Middle frontal gyrus (tissue), 1 donor: ENCODE measurements around the gene ADARB2.
"Not testable (repeated sequence)": the region's sequence is repeated elsewhere in the genome, so short reads cannot be mapped to it uniquely, and the experiment has no call there.

ENCODE experiments used
- DNase-seq: peaks from one replicate; pipeline ENCODE4 v3.0.0-alpha.2; 2015; ENCODE audit warnings: low spot score; ENCODE audit errors: extremely low spot score

The ADARB2 gene

GRCh38 chr10:1617376-1618317, 119.7 kb downstream of the ADARB2 start:
- not testable (repeated sequence) for DNase-seq

DNA sequence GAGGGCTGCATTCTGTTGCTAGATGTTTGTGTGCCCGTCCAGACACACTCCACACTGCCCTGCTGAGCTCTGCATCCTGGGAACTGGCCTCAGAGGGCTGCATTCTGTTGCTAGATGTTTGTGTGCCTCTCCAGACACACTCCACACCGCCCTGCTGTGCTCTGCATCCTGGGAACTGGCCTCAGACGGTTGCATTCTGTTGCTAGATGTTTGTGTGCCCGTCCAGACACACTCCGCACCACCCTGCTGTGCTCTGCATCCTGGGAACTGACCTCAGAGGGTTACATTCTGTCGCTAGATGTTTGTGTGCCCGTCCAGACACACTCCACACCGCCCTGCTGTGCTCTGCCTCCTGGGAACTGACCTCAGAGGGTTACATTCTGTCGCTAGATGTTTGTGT, 120.6 kb downstream of the ADARB2 start:
- not testable (repeated sequence) for DNase-seq

DNA sequence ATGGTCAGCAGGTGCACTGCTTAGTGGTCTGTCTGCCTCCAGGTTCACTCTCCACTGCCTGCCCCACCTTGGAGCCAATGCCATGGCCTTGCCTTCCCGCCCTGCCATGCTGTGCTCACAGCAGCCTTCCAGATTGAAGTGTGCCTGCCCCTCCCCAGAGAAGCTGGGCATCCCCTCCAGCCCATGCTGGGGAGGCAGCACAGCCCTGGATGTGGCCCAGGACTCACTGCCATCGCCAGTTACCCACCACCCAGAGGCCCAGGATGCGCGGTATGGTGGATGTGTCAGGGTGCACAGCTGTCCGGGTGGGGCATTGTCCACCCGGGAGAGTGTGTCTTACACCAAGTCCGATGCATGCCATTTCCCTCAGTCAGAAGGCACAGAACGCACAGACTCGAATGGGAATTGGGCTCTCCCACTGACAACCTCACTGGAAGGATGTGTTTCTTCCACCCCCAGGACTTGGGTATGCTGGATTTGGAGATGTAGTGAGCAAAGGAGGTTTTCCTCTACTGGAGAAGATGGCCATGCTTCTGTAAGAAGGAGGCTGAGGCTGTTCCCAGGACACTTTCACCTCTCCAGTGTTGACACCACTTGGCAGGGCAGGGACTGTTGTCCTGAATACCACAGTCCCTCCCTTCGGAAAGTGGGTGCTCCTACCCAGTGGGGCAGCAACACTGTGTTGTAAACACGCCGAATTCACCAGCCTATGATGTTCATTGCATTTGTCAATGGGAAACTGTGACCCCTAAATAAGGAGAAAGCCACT, 122.0 kb downstream of the ADARB2 start:
- DNase-seq: no peak

- DNase-seq: no peak
Measured at GRCh38 chr10:1613511-1613910, 123.8 kb downstream of the ADARB2 start.

GRCh38 chr10:1612908-1613307, 124.4 kb downstream of the ADARB2 start:
- no peak for DNase-seq

GRCh38 chr10:1611936-1612550, 125.3 kb downstream of the ADARB2 start:
- DNase-seq: no peak

- no peak for DNase-seq
Measured at GRCh38 chr10:1610986-1611770, 126.1 kb downstream of the ADARB2 start.

GRCh38 chr10:1609648-1609970, 127.7 kb downstream of the ADARB2 start:
- DNase-seq: no peak

GRCh38 chr10:1608851-1609647, 128.3 kb downstream of the ADARB2 start:
- DNase-seq: no peak

DNA sequence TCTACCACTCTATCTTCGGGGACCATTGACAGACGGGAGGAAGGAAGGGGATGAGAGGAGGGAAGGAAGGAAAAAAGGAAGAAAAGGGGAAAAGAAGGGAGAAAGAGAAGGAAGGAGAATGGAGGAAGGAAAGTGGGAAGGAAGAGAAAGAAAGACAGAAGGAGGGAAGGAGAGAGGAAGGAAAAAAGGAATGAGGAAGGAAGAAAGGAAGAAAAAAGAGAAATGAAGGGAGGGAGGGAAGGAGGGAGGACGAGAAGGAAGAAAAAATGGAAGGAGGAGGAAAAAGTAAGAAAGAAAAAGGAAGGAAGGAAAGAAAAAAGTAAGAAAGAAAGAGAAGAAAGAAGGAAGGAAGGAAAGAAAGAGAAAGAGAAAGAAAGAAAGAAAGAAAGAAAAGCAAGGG, 128.9 kb downstream of the ADARB2 start:
- DNase-seq: no peak

DNA sequence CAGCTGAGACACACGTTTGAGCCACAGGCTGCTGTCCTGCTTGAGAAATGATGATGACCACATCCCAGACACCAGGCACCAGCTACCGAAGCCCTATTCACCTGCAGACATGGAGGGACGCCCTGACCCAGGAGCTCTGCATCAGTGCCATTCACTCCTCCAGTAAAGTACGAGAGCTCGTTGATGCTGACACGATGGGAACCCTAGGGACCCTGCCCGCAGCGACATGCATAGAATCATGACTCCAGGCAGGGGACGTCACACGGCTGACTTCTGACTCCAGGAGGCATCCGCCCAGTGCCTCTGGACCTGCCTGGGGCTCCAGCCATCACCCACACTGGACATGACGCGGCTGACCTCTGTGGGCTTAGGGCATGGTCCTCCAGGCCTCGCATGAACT, 129.9 kb downstream of the ADARB2 start:
- DNase-seq: no peak

DNA sequence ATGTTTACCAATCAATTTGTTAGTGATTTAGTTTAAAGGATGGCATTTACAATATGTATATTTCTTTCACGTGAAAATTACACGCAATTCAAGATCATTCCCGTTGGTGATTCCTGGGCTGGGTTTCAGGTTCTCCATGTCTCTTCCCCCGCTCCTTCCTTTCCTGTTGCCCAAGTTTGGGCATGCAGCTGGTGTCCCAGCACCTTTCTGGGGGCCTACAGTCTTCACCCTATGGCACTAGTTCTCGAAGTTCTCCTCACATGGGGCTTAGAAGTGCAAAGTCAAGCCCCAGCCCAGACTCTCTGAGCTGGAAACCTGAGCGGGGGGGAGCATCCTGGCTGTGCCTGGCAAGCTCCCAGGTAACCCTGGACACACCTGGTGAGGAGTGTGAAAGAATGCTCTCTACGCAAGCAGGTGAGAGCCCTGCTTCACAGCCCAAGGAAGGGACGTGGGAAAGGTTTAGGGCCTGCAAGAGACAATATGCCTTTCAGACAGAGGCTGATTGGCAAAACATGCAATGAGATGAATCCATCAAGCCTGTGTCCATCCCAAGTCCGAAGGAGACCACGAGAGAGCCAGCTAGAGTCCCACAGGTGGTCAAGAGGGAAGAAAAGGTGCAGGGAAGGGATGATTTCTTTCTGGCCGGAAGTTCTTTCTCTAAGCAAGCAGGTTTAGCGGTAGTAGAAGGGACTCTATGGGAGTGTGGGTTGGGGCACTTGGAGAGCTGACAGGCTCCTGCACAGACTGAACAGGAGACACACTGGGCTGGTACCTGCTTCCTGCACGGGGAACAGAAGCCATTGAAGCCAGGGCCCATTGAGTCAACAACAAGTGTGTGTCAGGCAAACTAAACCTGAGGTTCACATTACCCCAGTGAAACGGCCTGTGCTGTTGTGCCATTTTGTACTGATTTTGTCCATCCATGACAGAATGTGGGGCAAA, 131.1 kb downstream of the ADARB2 start:
- no peak for DNase-seq

DNA sequence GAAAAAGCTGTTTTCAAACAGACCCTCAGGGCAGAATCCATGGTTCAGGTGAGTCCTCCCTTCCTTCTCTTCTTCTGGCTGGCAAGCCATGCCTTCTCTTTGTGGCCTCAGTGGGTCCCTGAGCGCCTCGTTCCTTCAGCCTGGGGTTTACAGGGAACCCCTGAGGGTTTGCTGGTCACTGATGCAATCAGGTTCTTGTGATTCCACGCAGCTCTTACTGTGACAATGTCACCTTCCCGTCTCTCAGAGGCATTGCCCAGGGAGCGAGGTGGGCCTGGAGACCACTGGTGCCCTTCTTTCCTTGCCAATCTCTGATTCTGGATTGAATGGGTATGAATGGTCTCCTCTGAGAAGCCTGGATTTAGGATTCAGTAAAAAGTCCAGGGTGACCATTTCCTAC, 132.2 kb downstream of the ADARB2 start:
- no peak for DNase-seq

GRCh38 chr10:1604246-1604645, 133.1 kb downstream of the ADARB2 start:
- DNase-seq: no peak

DNA sequence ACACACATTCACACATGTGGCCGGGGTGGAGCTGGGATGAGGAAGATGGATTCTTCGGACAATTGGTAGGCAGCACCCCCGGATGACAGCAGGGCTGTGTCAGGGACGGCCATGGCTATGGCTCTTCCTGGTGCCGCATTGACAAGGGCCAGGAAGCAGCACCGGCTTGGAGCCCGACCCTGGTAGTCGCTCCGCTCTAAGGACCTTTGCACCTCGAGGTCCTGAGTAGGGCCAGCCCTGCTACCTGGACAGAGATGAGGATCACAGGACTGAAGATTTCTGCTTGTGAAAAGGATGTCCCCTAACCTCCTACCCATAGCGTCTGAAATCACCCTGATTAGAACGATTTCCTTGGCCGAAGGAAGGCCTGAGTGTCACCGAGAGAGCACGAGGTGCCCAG, 134.1 kb downstream of the ADARB2 start:
- no peak for DNase-seq

DNA sequence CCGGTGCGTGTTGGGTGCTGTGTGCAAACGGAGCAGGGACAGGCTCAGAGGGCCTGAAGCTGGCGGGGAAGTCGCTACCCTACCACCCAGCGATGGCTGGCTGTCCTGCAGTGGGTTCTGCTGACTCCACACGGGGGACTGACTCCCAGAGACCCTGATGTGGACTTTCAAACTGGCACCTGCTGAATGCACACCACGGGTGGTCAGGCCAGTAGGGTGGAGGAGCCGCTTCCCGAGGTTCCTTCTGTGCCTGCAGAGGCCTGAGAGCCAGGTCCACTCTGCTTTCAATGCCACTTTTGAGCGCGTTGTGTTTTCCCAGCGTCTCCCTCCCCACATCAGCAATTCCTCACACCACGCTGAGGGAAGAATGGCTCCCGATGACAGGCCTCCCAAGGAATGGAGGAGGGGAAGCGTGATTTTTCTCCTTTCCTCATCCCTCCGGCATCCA, 135.3 kb downstream of the ADARB2 start:
- DNase-seq: no peak

DNA sequence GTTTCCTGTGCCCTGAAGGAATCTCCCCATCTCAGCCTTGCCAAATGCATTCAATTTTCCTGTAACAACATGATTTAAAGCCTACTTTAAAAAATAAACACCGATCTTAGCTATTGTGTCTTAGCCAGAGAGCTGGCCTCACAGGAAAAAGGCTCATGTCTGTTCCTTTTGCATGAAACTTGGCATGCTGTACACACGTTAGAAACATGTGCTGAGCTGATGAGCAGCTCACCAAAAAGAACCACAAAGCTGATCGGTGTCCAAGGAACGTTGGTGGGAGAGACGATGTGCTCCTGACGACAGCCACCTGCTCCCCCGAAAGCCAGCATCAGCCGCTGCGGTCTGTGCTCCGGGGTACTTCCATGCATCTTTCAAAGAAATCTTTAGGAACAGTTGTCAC, 135.9 kb downstream of the ADARB2 start:
- DNase-seq: no peak

DNA sequence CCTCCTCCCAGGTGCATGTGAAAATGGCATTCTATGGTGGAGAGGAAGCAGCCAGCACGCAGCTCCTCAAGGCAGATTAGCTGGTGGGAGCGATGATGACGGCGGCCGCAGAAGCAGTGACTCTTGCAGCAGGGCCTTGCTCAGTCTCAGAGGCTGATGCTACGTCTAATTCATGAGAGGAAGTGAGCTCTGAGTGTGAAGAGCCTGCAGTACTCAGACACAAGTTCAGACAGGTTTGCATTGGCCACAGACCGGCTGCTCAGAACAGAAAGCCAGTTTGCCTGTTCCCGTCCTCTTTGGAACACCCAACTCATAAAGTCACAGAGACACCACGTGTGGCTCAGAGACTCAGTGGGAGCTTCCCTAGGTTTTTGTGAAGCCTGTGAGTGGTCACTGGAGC, 136.5 kb downstream of the ADARB2 start:
- DNase-seq: no peak

DNA sequence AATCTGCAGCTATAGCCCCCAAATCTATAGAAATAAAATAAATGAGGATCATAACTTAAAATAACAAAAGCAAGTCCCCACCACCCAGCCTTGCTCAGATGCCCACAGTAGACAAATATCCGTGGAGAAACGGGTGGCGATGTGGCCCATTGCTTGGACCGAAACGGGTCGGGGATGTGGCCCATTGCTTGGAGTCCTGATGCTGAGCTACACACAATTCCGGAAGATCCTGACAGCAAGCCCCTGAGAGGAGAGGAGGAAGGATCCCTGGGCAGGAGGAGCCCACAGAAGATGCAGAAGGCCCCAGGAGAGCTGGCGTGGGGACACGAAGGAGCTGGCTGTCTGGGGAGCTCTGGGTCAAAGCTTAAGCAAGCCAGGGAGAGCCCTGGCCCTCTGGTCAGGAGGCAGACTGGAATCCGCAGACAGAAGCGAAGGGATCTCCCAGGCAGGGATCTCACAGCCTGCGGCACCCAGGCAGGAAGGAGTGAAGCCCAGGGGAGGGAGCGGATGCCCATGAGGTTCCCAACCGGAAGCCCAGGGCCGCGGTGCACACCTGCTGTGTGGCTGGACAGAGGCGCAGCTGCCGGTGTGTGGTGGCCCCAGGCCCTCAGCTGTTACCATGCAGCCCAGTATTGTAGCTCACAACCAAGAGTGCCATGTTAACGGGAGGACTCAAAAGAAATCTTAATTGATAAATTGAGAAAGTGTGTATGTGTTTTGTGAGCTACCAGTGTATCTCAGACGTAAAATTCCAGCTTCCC, 138.8 kb downstream of the ADARB2 start:
- no peak for DNase-seq
